RPMI7951 (cell line): ENCODE measurements around the gene LATS2. TPM values are rescaled to one million over a fixed set of nuclear protein-coding genes. Genes with fewer than 3 reads are reported as not detected.
A peak's percentile ranks its signal among the peaks of the same experiment; 100 is the strongest.

ENCODE experiments used
- DNase-seq: peaks from one replicate; pipeline ENCODE4 v3.0.0-alpha.2; 2012; ENCODE audit warnings: low read depth
- total RNA-seq: library from RNA; depleted of rRNA; stranded (reverse); fragments of >200 nt; shearing (Covaris generic); gene quantifications from 2 replicates; pipeline ENCODE4 v1.2.3, GENCODE V29; 2014

LATS2 gene
- total RNA-seq, 1 experiment from 2014 or later = 4.8 TPM

- peak; percentile 71 for DNase-seq
These were observed 43.2 kb downstream of the LATS2 start for GRCh38 chr13:21018220-21018619.

- no peak for DNase-seq
These were observed 44.9 kb downstream of the LATS2 start for GRCh38 chr13:21016487-21016886.

- no peak for DNase-seq
These were observed 46.1 kb downstream of the LATS2 start for GRCh38 chr13:21015284-21015683.

- peak; percentile 68 for DNase-seq
These were observed 46.8 kb downstream of the LATS2 start for GRCh38 chr13:21014502-21015170.

GRCh38 chr13:21014139-21014501, 47.3 kb downstream of the LATS2 start:
- no peak for DNase-seq

- no peak for DNase-seq
These were observed 47.7 kb downstream of the LATS2 start for GRCh38 chr13:21013682-21014038.

GRCh38 chr13:21012841-21013681, 48.3 kb downstream of the LATS2 start:
- no peak for DNase-seq

GRCh38 chr13:21012211-21012610, 49.2 kb downstream of the LATS2 start:
- no peak for DNase-seq

- no peak for DNase-seq
These were observed 50.0 kb downstream of the LATS2 start for GRCh38 chr13:21011378-21011777.

- DNase-seq = peak; percentile 20
These were observed 50.8 kb downstream of the LATS2 start for GRCh38 chr13:21010621-21011020.

GRCh38 chr13:21009036-21009435, 52.4 kb downstream of the LATS2 start:
- DNase-seq = no peak

- no peak for DNase-seq
These were observed 53.4 kb downstream of the LATS2 start for GRCh38 chr13:21008026-21008425.

GRCh38 chr13:21006141-21007005, 55.0 kb downstream of the LATS2 start:
- no peak for DNase-seq

- no peak for DNase-seq
These were observed 56.2 kb downstream of the LATS2 start for GRCh38 chr13:21005193-21005592.

GRCh38 chr13:21001471-21001870, 59.9 kb downstream of the LATS2 start:
- DNase-seq = no peak

- DNase-seq = no peak
These were observed 60.7 kb downstream of the LATS2 start for GRCh38 chr13:21000647-21001046.

GRCh38 chr13:20998649-20999415, 62.6 kb downstream of the LATS2 start:
- DNase-seq = no peak

GRCh38 chr13:20997301-20998161, 63.9 kb downstream of the LATS2 start:
- DNase-seq = peak; percentile 14

- DNase-seq = no peak
These were observed 66.0 kb downstream of the LATS2 start for GRCh38 chr13:20995245-20995838.

- DNase-seq = no peak
These were observed 67.0 kb downstream of the LATS2 start for GRCh38 chr13:20994441-20994821.
